Chondrocyte (in vitro differentiated cells): ENCODE measurements around the gene CRYGD. TPM values are rescaled to one million over a fixed set of nuclear protein-coding genes. Genes with fewer than 3 reads are reported as not detected.
"Not testable (repeated sequence)": the region's sequence is repeated elsewhere in the genome, so short reads cannot be mapped to it uniquely, and the experiment has no call there.

Source experiments
- DNase-seq: peaks from one replicate; pipeline ENCODE4 v3.0.0; 2021; ENCODE audit warnings: mixed read lengths, low spot score
- H3K27ac Mint-ChIP-seq: one replicate; pipeline ENCODE4 v1.8.0; 2021; ENCODE audit warnings: mild to moderate bottlenecking, moderate library complexity, mixed read lengths; ENCODE audit not compliant: unreplicated experiment
- H3K27me3 Mint-ChIP-seq: 2 replicates; pipeline ENCODE4 v1.8.0; 2021; ENCODE audit warnings: low read depth, mixed read lengths
- H3K36me3 Mint-ChIP-seq: 2 replicates; pipeline ENCODE4 v1.8.0; 2021; ENCODE audit warnings: low read depth, mixed read lengths
- H3K4me1 Mint-ChIP-seq: 2 replicates; pipeline ENCODE4 v1.8.0; 2021; ENCODE audit warnings: low read depth, mild to moderate bottlenecking, mixed read lengths
- H3K4me3 Mint-ChIP-seq: one replicate; pipeline ENCODE4 v1.8.0; 2021; ENCODE audit warnings: mild to moderate bottlenecking, moderate library complexity, mixed read lengths; ENCODE audit not compliant: unreplicated experiment
- H3K9me3 Mint-ChIP-seq: 2 replicates; pipeline ENCODE4 v1.8.0; 2021; ENCODE audit warnings: low read depth, mixed read lengths
- CTCF ChIP-seq: fragments of 200-600 bp; sonication (generic); IDR thresholded peaks from 2 replicates; pipeline ENCODE4 v1.5.0; 2021; ENCODE audit warnings: antibody characterized with exemption, mild to moderate bottlenecking, moderate library complexity
- total RNA-seq: library from RNA; stranded (reverse); gene quantifications from 3 replicates; pipeline ENCODE4 v1.2.1, GENCODE V29; 2021

Gene CRYGD
- total RNA-seq, 1 donor from 2014 or later: not detected

GRCh38 chr2:208118918-208119317, 5.4 kb downstream of the CRYGD start:
- Mint-ChIP-seq H3K4me3 (no peak overlapping the region), H3K4me1 (no peaks in the 10 kb centered on the region), H3K36me3 (no peaks in the 10 kb centered on the region)

DNA sequence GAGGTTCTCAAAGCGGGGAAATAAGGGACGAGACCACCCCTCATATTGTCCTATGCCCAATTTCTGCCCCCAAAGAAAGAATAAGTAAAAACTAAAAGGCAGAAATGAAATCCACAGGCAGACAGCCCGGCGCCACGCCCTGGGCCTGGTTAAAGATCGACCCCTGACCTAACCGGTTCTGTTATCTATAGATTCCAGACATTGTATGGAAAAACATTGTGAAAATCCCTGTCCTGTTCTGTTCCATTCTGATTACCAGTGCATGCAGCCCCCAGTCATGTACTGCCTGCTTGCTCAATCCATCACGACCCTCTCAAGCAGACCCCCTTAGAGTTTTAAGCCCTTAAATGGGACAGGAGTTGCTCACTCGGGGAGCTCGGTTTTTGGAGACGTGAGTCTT, 6.9 kb downstream of the CRYGD start:
- not testable (repeated sequence) for H3K4me3 Mint-ChIP-seq, H3K36me3 Mint-ChIP-seq, H3K9me3 Mint-ChIP-seq, DNase-seq, H3K27ac Mint-ChIP-seq, H3K4me1 Mint-ChIP-seq
- H3K27me3 Mint-ChIP-seq: peaks cover 16% of the 10 kb centered on the region

More at GRCh38 chr2:208118918-208119317, 5.4 kb downstream of the CRYGD start:
- no peak for TF ChIP-seq CTCF
- H3K27me3 Mint-ChIP-seq: peaks cover 11% of the 10 kb centered on the region
- no peak for DNase-seq
- no peak overlapping the region for H3K27ac Mint-ChIP-seq
- no peaks in the 10 kb centered on the region for H3K9me3 Mint-ChIP-seq

DNA sequence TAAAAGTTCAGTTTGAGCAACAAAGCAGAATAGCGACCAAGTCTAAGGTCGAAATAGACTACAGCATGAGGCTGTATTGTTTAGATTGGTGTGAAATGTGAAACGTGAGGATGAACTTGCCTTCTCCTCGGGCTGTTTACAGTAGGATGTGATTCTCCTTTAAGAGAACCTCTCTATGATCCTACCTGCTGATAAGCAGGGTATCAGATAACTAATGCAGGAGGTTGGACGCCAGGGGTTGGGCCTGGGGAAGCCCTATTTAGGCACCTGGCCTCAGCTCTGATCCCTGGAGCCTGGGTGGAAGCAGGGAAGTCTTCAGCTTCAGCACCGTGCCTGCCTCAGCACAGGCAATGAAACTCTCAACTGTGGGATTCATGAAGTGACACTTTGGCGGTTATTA, 11.4 kb downstream of the CRYGD start:
- H3K27me3 Mint-ChIP-seq: peaks cover 14% of the 10 kb centered on the region
- TF ChIP-seq CTCF: no peak
- H3K4me3 Mint-ChIP-seq: no peak overlapping the region

DNA sequence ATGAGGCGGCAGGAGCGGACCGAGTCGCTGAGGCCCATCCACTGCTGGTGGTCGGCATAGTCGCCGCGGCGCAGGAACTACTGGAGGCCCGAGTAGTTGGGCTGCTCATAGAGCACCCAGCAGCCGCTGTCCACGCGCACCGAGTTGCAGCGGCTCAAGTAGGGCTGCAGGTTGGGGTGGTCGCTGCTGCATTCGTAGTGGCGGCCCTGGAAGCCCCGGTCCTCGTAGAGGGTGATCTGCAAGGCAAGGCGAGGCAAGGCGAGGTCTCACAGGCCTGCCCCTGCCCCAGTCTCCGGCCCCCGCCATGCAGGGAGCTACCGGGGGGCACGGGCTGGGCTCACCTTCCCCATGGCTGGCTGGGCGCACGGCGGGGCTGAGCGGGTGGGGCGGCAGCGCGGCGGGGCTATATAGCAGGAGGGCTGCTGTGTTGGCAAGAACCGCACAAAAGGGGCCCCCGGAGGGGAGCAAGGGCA, 12.0 kb downstream of the CRYGD start:
- not testable (repeated sequence) for H3K36me3 Mint-ChIP-seq, H3K9me3 Mint-ChIP-seq, H3K27ac Mint-ChIP-seq, H3K4me3 Mint-ChIP-seq, DNase-seq, H3K4me1 Mint-ChIP-seq
- H3K27me3 Mint-ChIP-seq: peaks cover 14% of the 10 kb centered on the region

More for the DNA sequence above, 11.4 kb downstream of the CRYGD start:
- Mint-ChIP-seq H3K4me1 (peaks cover 2% of the 10 kb centered on the region), H3K9me3 (no peaks in the 10 kb centered on the region), H3K36me3 (no peaks in the 10 kb centered on the region), H3K27ac (no peak overlapping the region)
- DNase-seq: no peak

- H3K4me1 Mint-ChIP-seq: peaks cover 4% of the 10 kb centered on the region
- no peak overlapping the region for H3K27ac Mint-ChIP-seq
- no peak overlapping the region for H3K4me3 Mint-ChIP-seq
- no peak for DNase-seq
- H3K9me3 Mint-ChIP-seq: no peaks in the 10 kb centered on the region
- peaks cover 24% of the 10 kb centered on the region for H3K27me3 Mint-ChIP-seq
- no peaks in the 10 kb centered on the region for H3K36me3 Mint-ChIP-seq
- no peak for TF ChIP-seq CTCF
Observed at GRCh38 chr2:208103616-208104015, 20.7 kb downstream of the CRYGD start.

DNA sequence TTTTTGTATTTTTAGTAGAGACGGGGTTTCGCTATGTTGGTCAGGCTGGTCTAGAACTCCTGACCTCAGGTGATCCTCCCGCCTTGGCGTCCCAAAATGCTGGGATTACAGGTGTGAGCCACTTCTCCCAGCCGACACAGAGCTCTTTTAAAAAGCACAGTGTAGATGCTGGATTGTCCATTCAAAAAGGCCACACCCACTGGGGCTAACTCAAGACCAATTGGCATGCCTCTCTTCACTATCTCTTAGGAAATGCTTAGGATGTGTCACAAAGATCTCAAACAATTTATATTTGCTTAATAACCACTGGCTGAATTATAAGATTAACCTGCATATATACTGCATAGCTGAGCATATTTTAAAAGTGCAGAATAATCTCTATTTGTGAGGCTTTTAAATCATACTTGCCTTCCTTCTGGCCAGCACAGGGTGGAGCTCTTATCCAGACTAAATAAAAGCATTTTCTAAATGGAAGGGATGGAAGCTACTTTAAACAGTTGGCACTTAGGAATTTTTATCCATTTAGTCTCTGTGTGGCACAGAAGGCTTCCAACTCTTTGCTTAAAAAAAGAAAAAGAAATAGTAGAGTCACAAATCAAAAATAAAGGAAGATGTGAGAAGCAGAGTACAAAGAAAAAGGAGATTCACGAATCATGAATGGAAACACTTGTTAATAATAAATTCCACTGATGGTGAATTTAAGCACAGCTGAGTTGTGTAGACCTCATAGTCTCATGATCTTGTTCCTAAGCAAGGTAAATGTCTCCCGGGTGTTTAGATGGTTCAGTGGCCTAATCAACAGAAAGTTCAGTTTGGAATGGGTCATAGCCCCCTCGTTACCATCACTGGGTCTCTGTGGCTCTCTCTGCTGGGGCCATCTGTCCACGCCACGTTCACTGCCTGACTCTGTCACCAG, 22.4 kb downstream of the CRYGD start:
- TF ChIP-seq CTCF: peak; percentile 79

More for the DNA sequence above, 22.4 kb downstream of the CRYGD start:
- no peak overlapping the region for H3K4me3 Mint-ChIP-seq
- H3K27me3 Mint-ChIP-seq: peaks cover 22% of the 10 kb centered on the region
- DNase-seq: no peak
- H3K27ac Mint-ChIP-seq: no peak overlapping the region
- no peaks in the 10 kb centered on the region for H3K9me3 Mint-ChIP-seq
- peaks cover 14% of the 10 kb centered on the region for H3K4me1 Mint-ChIP-seq
- no peaks in the 10 kb centered on the region for H3K36me3 Mint-ChIP-seq
